GM18858 (cell line): Measurements from ENCODE around the gene LEKR1.

Experiments
- ATAC-seq: cut with Tn5 transposase; IDR thresholded peaks from one replicate; pipeline ENCODE4 v1.9.1; 2021; ENCODE audit not compliant: unreplicated experiment

LEKR1 gene

DNA sequence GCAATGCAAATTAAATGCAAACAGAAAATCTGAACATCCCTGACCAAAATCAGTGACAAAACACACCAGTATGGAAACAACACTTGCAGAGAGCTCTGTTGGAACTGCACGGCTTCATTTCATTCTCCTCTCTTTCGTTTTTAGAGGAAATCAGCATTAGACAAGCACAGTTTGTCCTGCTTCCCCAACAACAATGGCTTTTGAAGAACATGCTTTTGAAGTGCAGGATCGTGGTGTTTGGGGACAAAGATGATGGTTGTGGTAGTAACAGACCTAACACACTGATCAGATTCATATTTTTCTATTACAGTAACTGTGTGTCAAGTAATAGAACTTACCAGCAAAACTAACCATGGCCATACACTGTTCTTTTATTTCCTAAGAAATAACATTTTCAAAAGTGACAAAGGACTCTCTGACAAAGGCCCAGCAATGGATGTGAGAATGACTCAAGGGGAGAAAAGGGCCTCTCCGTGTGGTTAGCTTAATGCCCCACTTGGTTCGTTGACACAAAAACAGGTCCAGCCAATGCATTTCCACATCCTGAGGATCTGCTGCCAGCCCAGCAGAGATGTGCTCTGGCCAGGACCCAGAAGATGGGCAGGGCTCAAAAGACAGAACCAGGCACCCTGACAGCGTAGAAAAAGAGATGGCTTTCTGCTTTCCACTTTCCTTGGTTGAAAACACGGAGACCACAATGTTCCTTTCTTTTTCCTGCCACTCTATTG lies 249.7 kb downstream of the LEKR1 start:
- ATAC-seq = no peak

GRCh38 chr3:157077565-157077991 lies 251.4 kb downstream of the LEKR1 start:
- no peak for ATAC-seq

DNA sequence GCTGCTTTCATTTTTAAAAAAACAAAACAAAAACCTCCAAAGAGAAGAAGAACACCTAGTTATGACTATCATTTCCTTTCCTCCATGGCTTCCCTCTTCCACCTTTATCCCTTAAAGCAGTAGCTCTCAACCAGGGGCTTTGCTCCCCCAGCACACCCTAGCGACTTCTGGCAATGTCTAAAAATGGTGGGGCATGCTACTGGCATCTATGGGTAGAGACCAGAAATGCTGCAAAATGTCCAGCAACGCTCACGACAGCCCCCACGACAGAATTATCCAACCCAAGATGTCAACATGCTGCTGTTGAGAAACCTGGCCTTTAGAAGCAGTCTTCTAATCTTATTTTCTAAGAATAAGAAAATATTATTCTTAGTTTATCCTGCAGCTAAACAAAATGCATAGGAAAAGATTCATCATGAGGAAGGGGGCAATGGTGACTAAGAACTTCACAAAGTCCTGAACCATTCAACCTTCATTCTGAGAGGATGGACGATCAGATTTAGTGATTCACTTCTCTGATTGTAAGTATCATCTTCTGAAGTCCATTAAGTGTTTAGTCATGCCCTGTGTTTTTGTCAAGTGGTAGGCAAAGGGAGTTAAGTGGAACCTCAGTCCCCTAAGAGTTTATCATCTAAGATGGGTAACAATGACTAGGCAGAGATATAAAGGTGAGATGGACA lies 252.1 kb downstream of the LEKR1 start:
- ATAC-seq = no peak

DNA sequence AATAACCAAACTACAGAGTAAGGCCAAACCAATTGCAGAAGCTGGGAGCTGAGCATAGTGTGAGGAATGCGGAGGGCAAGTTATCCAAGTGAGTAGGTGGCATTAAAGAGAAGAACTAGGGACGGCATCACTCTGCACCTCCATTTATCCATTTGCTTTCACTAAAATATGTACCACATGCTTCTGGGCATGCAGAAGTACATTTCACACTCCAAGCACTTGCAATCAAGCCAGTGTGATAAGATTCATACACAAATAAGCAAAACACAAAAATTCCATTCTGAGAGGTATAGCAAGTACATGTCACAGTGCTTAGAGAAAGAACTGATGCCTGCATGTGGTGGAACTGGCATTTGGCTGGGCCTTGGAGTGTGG lies 252.6 kb downstream of the LEKR1 start:
- ATAC-seq = no peak

DNA sequence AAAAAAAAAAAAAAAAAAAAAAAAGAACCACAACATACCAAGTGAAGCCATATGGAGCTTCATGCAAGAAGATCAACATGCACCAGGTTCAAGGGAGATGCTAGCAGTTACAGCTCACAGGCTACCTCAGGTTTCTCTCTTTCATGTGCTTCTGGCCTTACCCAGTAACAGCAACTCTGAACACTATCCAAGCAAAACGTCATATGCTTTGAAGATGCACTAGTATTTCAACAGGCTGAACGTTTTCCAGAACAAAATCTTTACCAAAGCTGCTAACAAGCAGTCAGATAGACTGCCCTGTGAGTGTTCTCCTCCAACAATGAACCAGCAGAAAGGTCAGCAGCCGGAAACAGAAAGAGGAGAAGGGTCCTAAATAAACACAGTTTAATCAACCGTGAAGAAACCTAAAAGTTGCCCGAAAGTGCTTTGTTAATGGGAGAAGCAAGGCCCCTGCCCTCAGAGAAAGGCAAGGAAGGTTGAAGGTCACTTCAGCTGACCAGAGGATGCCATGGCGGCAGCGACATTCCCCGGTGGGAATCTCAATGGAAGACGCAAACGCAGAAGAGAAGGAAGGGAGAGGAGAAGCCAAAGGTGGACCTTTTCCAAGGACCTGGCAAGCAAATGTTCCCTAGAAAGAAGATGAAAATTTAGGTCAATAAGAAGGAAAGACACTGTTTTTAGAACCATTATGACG lies 253.7 kb downstream of the LEKR1 start:
- no peak for ATAC-seq

DNA sequence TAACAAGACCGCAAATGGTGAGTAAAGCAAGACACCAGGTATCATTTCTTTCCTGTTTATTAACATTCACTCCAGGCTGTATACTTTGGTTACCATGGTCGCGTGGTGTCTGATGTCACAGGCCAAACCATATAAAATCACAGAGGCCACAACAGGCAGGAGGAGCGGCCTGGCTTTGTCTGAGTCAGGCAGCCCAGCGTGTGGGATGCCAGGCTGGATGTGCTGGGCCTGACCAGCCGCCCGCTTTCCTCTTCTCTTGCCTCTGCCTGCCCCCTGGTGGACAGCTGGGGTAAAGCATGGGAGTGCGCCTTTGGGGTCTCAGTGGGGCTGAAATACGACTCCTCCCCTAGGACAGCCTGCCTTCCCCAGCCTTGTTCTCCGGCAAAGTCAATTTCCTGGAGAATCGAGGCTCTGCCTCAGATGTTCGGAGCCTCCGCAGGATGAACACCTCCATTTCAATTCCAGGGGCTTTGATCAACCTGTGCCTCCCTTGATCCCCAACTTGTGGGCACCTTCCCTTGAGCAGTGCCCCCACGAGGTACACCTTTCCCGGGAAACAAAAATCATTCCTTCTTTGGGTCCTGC lies 255.6 kb downstream of the LEKR1 start:
- ATAC-seq = peak; percentile 66

- no peak for ATAC-seq
Measured at GRCh38 chr3:157082305-157082982, 256.3 kb downstream of the LEKR1 start.

DNA sequence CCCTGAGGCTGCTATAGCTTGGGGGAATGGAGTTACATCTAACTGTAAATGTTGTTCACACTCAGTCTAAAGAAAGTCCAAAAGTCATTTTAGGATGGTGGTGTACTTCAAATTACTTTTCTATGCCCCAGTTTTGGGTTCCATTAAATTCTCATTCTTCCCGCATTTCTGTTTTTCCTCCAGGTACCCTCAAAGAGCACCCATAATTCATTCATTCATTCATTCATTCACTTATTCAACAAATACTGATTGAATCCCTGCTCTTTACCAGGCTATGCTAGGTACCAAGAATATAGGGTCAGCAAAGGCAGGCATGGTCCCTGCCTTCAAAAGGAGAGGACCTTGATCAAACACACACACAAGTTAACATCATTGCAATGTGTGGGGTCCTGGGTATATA lies 257.7 kb downstream of the LEKR1 start:
- no peak for ATAC-seq

- no peak for ATAC-seq
Measured at GRCh38 chr3:157086060-157086750, 260.1 kb downstream of the LEKR1 start.

- ATAC-seq = no peak
Measured at GRCh38 chr3:157086775-157087174, 260.6 kb downstream of the LEKR1 start.

DNA sequence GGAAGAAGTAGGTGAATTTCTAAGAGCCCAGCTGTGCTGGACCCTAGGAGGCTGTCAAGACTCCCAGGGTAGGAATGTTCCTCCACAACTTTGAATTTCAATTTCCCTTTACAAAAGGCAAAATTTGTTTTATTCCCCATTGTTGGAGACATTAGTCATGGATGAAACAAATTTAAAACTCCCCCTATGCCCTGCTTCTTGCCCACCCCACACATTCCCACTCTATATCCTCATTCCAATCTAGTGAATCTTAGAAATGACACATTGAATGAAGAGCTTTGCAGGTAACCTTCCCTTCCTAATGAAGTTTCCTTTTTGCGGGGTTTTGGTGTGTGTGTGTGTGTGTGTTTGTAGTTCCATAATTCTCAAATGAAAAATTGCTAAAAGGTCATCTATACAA lies 261.2 kb downstream of the LEKR1 start:
- no peak for ATAC-seq

- no peak for ATAC-seq
Measured at GRCh38 chr3:157087780-157088600, 261.8 kb downstream of the LEKR1 start.

GRCh38 chr3:157088601-157089454 lies 262.7 kb downstream of the LEKR1 start:
- peak; percentile 48 for ATAC-seq

DNA sequence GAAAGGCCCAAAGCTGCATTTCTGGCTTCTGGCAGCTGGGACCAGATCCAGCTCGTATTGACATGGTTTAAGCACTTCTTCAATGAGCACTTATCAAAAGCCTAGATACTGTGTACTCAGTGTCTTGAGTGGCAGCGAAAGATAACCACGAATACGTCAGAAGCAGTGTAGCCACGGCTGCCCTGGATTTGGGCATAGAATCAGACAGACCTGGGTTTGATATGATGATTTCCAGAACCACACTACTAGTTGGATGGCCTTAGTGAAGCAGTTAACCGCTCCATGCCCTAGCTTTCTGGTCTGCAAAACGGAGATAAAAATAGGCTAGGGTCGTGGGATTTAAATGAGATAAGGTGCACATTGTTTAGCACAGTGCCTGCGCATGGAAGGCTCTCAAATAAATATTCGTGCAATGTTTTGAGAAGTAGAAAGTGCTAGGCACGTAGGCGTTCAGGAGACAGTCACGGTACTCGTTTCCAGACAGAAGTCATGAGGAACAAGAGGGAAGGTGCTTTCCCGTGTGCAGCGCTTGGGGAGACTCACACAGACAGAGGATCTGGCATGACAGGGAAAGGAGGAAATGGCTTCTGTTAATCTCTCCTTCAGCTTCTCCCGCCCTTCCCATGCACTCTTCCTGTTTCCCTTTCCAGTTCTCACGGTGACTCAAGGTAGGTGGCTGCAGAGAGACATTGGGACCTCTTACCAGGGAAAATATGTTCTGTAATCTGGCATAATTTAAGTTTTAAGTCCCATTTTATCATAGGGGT lies 263.5 kb downstream of the LEKR1 start:
- ATAC-seq = peak; percentile 7

GRCh38 chr3:157091083-157091833 lies 265.1 kb downstream of the LEKR1 start:
- no peak for ATAC-seq

DNA sequence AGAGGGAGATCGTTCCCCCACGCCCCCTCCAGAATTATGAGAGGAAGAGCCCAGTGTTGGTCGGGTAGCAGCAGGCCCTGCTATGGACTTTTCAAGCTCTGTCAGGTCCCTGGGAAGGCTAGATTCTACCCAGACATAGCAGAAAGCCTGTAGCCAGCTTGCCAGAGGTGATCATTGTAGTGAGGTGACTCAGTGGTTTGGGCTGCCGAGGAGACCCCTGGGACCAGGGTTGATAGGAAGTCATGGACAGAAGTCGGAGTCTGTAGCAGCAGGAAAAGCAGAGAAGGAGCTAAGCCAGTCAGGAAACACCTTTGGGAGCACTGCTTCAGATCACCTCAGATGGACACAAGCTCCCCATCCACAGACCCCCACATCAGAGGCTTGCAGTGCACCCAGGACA lies 266.1 kb downstream of the LEKR1 start:
- ATAC-seq = no peak

- peak; percentile 27 for ATAC-seq
Measured at GRCh38 chr3:157093096-157093495, 266.9 kb downstream of the LEKR1 start.
